Right cardiac atrium (tissue), 5 donors: Measurements from ENCODE around the gene SEL1L3. TPM values are rescaled to one million over a fixed set of nuclear protein-coding genes. Genes with fewer than 3 reads are reported as not detected.

Experiments
- ATAC-seq, 2 donors: fragments of 200-7000 bp; cut with Tn5 transposase; one replicate each; pipeline versions ENCODE4 v1.8.0 to v1.9.1; 2020; ENCODE audit warnings: moderate library complexity in 2 of 2, mild to moderate bottlenecking in 1 of 2
- DNase-seq, 3 donors: peaks; one replicate each; pipeline ENCODE4 v3.0.0-alpha.2; 2020
- H3K27ac ChIP-seq: one replicate; pipeline ENCODE4 v1.5.1; 2013; ENCODE audit warnings: mild to moderate bottlenecking, low read length, control low read depth, moderate library complexity
- H3K27me3 ChIP-seq: one replicate; pipeline ENCODE4 v1.6.1; 2013; ENCODE audit not compliant: control insufficient read depth, insufficient read depth
- H3K4me1 ChIP-seq: one replicate; pipeline ENCODE4 v1.6.1; 2013; ENCODE audit warnings: low read length; ENCODE audit not compliant: control insufficient read depth, insufficient read depth
- H3K4me3 ChIP-seq: one replicate; pipeline ENCODE4 v1.5.1; 2013; ENCODE audit warnings: low read length, control low read depth
- H3K9me3 ChIP-seq: one replicate; pipeline ENCODE4 v1.6.1; 2013; ENCODE audit warnings: low read length; ENCODE audit not compliant: control insufficient read depth
- WGBS: extraction: QIAGEN DNeasy Blood & Tissue Kit; methylation state at CpG from one replicate; pipeline ENCODE4 v1.1.7; 2013; 5-methylcytosine and 5-hydroxymethylcytosine counted together
- intact Hi-C, 4 donors: fragments of 100-400 bp; cut with DNase I; formaldehyde crosslinking; loops; one replicate each; pipeline versions ENCODE4 v1.11.0 to v1.14.0; 2022 to 2023
- polyA plus RNA-seq: library from polyadenylated mRNA; stranded (reverse); fragments of 200-250 nt; gene quantifications from one replicate; pipeline ENCODE4 v1.2.3, GENCODE V29; 2013
- total RNA-seq, 4 donors: library from RNA; stranded (reverse); fragmentation: NEBNext Ultra II Directional; extraction: Animal tissue kit (Norgen Biotek cat#: 25700); gene quantifications; one replicate each; pipeline ENCODE4 v1.2.1, GENCODE V29; 2021
- donor health status: healthy with polysubstance abuse.
- donor health status: DM: no; HTN: yes; CAD: no.
- donor health status: DM: no; HTN: no; CAD: no.
- donor health status: DM: no; HTN: yes; CAD: no; lungs with severe emphysema.
- donor health status: DM: yes; HTN: yes; CAD: no.

SEL1L3 gene
- total and polyA plus RNA-seq, 5 donors: 1.7 to 3.1 (median 2.7) TPM

DNA sequence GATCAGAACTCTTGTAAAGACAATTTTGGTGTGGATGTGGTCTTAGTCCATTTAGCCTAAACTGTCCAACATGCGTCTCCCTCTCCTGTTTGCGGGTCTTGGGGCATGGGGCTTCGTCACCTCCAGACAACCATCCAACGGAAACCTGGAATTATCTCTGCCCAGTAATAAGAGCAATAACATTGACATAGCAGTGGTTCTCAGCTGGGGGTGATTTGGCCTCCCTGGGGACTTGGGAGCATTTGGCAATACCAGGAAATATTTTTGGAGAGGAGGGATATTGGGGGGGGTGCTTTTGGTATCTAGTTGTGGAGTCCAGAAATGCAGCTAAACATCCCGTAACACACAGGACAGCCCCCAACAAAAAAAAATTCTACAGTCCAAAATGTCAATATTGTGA lies 47.2 kb downstream of the SEL1L3 start:
- Histone ChIP-seq H3K9me3 (no peaks in the 10 kb centered on the region), H3K27ac (no peak overlapping the region), H3K4me3 (no peak overlapping the region), H3K27me3 (no peaks in the 10 kb centered on the region), H3K4me1 (no peaks in the 10 kb centered on the region)
- DNase-seq: no peak
- WGBS: 98% methylated on average over 5 of the region's 5 CpGs
- intact Hi-C loops: no loop called here
- ATAC-seq: no peak

DNA sequence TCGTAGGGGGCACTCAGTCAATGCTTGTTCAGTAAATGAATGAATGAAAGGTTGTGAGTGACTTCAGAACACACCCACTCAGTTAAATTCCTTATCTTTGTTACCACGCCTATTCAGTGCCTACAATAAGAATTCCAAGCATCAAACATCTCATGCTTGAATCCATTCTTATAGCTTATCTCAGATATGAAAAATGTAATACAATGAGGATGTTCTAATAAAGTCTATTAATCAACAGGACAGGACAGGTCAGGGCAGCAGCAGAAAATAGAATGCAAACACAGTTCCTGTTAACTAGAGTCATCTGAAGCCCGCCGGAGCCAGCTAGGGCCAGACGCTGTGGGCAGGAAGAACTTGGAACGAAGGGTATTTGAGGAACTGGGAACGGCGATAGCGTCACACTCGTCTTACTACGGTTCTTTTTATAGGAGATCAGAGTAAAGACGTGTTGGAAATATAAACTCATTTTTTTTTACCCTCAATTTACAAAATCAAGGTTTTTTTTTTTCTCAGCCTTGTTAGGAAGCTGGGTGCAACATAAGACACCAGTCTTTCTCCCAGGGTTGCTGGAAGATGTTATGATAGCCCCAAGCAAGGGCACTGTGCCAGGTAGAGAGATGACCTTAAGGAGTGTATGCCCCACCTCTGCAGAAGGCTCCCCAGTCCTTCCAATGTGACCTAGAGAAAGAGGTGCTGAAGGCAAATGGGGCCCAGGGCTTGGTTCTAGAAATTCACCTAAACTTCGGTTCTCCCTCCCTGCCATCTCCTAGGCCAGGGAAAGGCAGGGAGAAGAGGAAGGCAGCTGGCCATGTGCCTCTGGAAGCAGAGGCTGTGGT lies 48.3 kb downstream of the SEL1L3 start:
- ATAC-seq (peak; percentile 36 to 60), DNase-seq (peak; percentile 37 to 66 (median 64))
- Histone ChIP-seq H3K4me3 (no peak overlapping the region), H3K9me3 (no peaks in the 10 kb centered on the region), H3K27me3 (no peaks in the 10 kb centered on the region), H3K4me1 (no peaks in the 10 kb centered on the region), H3K27ac (no peak overlapping the region)
- WGBS: 38% methylated on average over 13 of the region's 13 CpGs
- intact Hi-C loops: no loop called here

DNA sequence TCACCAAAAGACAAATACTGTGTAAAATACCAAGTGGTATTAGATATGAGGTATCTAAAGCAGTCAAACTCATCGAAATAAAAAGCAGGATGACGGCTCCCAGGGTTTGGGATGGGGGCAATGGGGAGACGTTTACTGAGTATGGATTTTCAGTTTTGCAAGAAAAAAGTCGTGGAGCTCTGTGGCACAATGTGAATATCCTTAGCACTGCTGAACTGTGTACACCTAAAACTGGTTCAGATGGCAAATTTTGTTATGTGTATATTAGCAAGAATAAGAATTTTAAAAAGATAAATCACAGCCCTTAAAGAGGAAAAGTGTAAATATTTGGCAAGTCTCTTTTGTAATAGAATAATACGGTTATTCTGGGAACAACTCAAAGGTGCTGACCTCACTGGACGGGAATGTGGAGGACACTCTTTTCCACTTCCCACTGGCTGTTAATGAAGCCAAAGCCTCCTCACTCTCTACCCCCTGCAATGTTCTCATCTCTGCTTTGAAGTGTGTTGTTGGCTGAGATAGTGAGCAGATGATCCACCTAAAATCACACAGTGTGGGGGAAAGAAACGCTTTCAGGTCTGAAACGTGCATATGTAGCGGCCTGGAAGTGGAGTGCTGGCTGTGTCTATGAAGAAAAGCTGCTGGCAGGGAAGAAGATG lies 49.2 kb downstream of the SEL1L3 start:
- ATAC-seq (peak; percentile 44 to 53), DNase-seq (no peak)
- Histone ChIP-seq H3K9me3 (no peaks in the 10 kb centered on the region), H3K4me3 (no peak overlapping the region), H3K4me1 (no peaks in the 10 kb centered on the region), H3K27me3 (no peaks in the 10 kb centered on the region), H3K27ac (no peak overlapping the region)
- 59% methylated on average over 9 of the region's 9 CpGs for WGBS
- intact Hi-C loops: no loop called here

GRCh38 chr4:25811841-25812240 lies 50.9 kb downstream of the SEL1L3 start:
- intact Hi-C loops: no loop called here
- Histone ChIP-seq H3K4me1 (no peaks in the 10 kb centered on the region), H3K27me3 (no peaks in the 10 kb centered on the region), H3K9me3 (no peaks in the 10 kb centered on the region), H3K4me3 (no peak overlapping the region), H3K27ac (no peak overlapping the region)
- no peak for ATAC-seq
- DNase-seq: no peak
- 95% methylated on average over 9 of the region's 9 CpGs for WGBS

DNA sequence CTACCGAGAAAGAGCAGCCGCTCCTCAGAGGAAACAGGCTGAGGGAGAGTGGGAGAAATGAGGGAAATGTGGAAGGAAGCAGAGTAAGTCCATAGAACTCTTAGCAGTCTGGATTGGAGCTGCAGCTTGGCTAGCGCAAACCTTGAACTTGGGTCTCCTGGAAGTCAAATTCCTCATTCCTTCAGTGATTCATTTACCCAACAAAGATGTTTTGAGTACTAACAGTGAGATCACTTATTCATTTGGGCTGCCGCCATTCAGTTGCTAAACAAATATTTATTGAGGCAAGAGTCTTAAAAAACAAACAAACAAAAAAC lies 51.5 kb downstream of the SEL1L3 start:
- no peak for DNase-seq
- Histone ChIP-seq H3K4me3 (no peak overlapping the region), H3K27me3 (no peaks in the 10 kb centered on the region), H3K4me1 (no peaks in the 10 kb centered on the region), H3K27ac (no peak overlapping the region), H3K9me3 (no peaks in the 10 kb centered on the region)
- 90% methylated on average over 4 of the region's 4 CpGs for WGBS
- intact Hi-C loops: no loop called here
- ATAC-seq: no peak

- ATAC-seq: no peak
- Histone ChIP-seq H3K4me3 (no peak overlapping the region), H3K9me3 (no peaks in the 10 kb centered on the region), H3K27ac (no peak overlapping the region), H3K4me1 (no peaks in the 10 kb centered on the region), H3K27me3 (no peaks in the 10 kb centered on the region)
- 91% methylated on average over 23 of the region's 23 CpGs for WGBS
- intact Hi-C loops: no loop called here
- no peak for DNase-seq
Measured at GRCh38 chr4:25810461-25811373, 52.1 kb downstream of the SEL1L3 start.

DNA sequence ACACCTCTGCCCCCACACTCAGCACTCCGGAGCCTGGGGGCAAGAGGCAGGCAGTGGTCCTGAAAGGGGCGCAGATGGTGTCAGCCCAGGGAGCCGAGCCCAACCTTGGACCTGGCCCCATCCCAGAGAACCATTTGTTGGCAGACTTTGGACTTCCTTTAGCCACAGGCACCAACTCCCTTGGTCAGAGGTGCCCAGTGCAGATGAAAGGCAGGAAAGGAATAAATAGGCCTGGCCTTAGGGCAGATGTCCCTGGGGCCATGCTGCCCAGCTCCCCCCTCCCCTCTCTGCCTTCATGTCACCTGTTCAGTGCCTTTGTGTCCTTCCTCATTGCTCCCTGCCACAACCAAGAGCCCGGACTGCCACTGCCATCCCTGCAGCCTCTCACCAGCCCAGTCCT lies 52.8 kb downstream of the SEL1L3 start:
- intact Hi-C loops: no loop called here
- Histone ChIP-seq H3K4me1 (no peaks in the 10 kb centered on the region), H3K27me3 (no peaks in the 10 kb centered on the region), H3K4me3 (no peak overlapping the region), H3K9me3 (no peaks in the 10 kb centered on the region), H3K27ac (no peak overlapping the region)
- DNase-seq: no peak
- ATAC-seq: no peak
- WGBS: 93% methylated on average over 4 of the region's 4 CpGs

- no peak overlapping the region for H3K4me3 ChIP-seq
- no peaks in the 10 kb centered on the region for H3K4me1 ChIP-seq
- intact Hi-C loops: no loop called here
- H3K27ac ChIP-seq: no peak overlapping the region
- H3K27me3 ChIP-seq: no peaks in the 10 kb centered on the region
- no peaks in the 10 kb centered on the region for H3K9me3 ChIP-seq
- DNase-seq (no peak), ATAC-seq (no peak)
- WGBS: 69% methylated on average over 8 of the region's 8 CpGs
Measured at GRCh38 chr4:25807102-25807728, 55.6 kb downstream of the SEL1L3 start.

DNA sequence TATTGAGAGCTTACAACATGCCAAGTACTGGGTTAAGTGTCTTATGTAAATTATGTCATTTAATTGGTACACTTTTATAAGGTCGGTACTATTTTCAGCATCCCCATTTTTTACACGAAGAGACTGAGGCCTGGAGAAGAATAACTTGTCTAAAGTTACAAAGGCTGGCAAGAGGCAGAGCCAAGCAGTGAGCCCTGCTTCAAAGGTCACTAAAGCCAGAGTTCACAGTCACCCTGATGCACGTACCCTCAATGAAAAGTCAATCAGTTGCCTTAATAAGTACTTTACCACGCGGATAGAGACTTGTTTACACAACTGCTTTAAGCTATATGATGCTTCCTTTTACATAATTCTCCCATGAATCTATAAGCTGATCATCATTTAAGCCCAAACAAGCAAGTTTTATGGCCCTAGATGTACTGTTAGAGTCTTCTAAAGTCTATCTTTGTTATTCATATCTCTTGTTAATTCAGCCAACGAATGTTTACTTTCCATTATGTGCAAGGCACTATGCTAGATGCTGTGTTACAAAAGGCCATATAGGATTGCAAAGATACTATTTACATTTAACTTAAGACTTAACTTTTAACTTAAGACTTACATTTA lies 57.4 kb downstream of the SEL1L3 start:
- intact Hi-C loops: no loop called here
- Histone ChIP-seq H3K27me3 (no peaks in the 10 kb centered on the region), H3K4me1 (no peaks in the 10 kb centered on the region), H3K9me3 (no peaks in the 10 kb centered on the region), H3K4me3 (no peak overlapping the region), H3K27ac (no peak overlapping the region)
- 88% methylated on average over 6 of the region's 6 CpGs for WGBS
- DNase-seq (no peak), ATAC-seq (no peak)

- intact Hi-C loops: no loop called here
- H3K4me1 ChIP-seq: no peaks in the 10 kb centered on the region
- 65% methylated on average over 3 of the region's 3 CpGs for WGBS
- no peaks in the 10 kb centered on the region for H3K27me3 ChIP-seq
- no peak overlapping the region for H3K4me3 ChIP-seq
- DNase-seq (no peak), ATAC-seq (no peak)
- H3K9me3 ChIP-seq: no peaks in the 10 kb centered on the region
- H3K27ac ChIP-seq: no peak overlapping the region
Measured at GRCh38 chr4:25803720-25804225, 59.0 kb downstream of the SEL1L3 start.
